Activated naive CD4-positive, alpha-beta T cell treated with anti-CD3 and anti-CD28 coated beads for 36 hours (primary cell): Measurements from ENCODE around the gene ZNF407. TPM values are rescaled to one million over a fixed set of nuclear protein-coding genes. Genes with fewer than 3 reads are reported as not detected.

Experiments
- CTCF ChIA-PET: fragments of 350-600 bp; sonication (Branson Sonifier 250); formaldehyde crosslinking; loops from one replicate; lab custom pipeline; 2021; ENCODE audit warnings: antibody characterized with exemption; lab: Charles Lee
- DNase-seq: peaks from one replicate; pipeline ENCODE4 v3.0.0-alpha.2; 2020
- H3K27ac Mint-ChIP-seq: one replicate; pipeline ENCODE4 v1.8.0; 2021; ENCODE audit warnings: mild to moderate bottlenecking, mixed read lengths
- H3K27me3 Mint-ChIP-seq: one replicate; pipeline ENCODE4 v1.8.0; 2021; ENCODE audit warnings: low read depth, mixed read lengths
- H3K36me3 Mint-ChIP-seq: one replicate; pipeline ENCODE4 v1.8.0; 2021; ENCODE audit warnings: low read depth, mixed read lengths
- H3K4me1 Mint-ChIP-seq: one replicate; pipeline ENCODE4 v1.8.0; 2021; ENCODE audit warnings: low read depth, mixed read lengths
- H3K4me3 Mint-ChIP-seq: one replicate; pipeline ENCODE4 v1.8.0; 2021; ENCODE audit warnings: mild to moderate bottlenecking, moderate library complexity, mixed read lengths
- H3K9me3 Mint-ChIP-seq: one replicate; pipeline ENCODE4 v1.8.0; 2021; ENCODE audit warnings: mixed read lengths
- intact Hi-C: fragments of 100-400 bp; cut with micrococcal nuclease; formaldehyde crosslinking; loops from one replicate; pipeline ENCODE4 v1.15.1; 2023
- total RNA-seq, 2 experiments: library from RNA; stranded (reverse); gene quantifications; one replicate each; pipeline ENCODE4 v1.2.3, GENCODE V29; 2021

The ZNF407 gene
- total RNA-seq, 2 experiments from 2014 or later = 9.8 to 9.9 TPM

DNA sequence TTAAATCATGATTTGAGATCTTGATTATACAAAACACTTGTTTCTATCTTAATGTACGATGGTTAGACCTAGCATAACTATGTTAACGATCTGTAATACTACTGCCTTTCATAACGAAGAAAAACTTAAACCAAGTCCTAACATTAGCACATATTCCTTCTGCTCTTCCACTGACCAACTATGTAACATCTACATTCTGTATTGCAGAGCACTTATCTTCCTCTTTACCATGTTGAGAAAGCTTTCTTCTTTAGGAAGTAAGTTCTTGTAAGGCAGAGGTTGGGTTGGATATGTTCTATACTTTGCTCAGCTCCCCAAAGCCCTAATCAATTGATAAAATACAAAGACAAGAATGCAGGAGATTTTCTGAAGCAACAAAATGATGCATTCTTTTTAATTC lies 7.9 kb upstream of the ZNF407 start:
- intact Hi-C loops = no loop called here
- H3K27ac Mint-ChIP-seq = no peak overlapping the region
- CTCF ChIA-PET = interaction anchor here (0.6 kb wide), 1 partner anchor 72 kb away, joined by 3 read pairs; no protein-coding TSS in a partner anchor
- H3K36me3 Mint-ChIP-seq = peaks cover 15% of the 10 kb centered on the region
- no peak overlapping the region for H3K4me3 Mint-ChIP-seq
- H3K9me3 Mint-ChIP-seq = peaks cover 15% of the 10 kb centered on the region
- H3K27me3 Mint-ChIP-seq = peaks cover 4% of the 10 kb centered on the region
- H3K4me1 Mint-ChIP-seq = peaks cover 8% of the 10 kb centered on the region
- no peak for DNase-seq

DNA sequence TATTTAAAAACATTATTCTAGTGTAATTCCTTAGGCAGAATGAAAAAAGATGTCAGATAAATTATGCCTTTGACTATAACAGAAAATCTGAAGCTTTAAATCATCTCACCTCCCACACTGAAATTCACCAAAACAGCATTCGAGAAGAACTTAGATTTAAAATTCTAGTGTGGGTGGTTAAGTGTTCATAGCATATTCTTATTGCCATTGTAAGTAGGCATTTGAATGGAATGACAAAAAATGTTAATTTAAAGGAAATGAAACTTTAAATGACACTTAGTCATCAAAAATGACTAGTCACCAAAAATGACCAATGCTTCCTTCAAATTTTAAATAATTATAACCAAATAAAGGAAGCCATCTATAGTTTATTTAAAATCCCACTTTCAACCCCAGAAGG lies 7.0 kb upstream of the ZNF407 start:
- intact Hi-C loops = no loop called here
- DNase-seq = no peak
- H3K4me3 Mint-ChIP-seq = no peak overlapping the region
- H3K9me3 Mint-ChIP-seq = peaks cover 15% of the 10 kb centered on the region
- H3K36me3 Mint-ChIP-seq = peaks cover 24% of the 10 kb centered on the region
- H3K4me1 Mint-ChIP-seq = peaks cover 17% of the 10 kb centered on the region
- CTCF ChIA-PET = interaction anchor here (0.6 kb wide), 1 partner anchor 71 kb away, joined by 3 read pairs; no protein-coding TSS in a partner anchor
- H3K27ac Mint-ChIP-seq = no peak overlapping the region
- peaks cover 4% of the 10 kb centered on the region for H3K27me3 Mint-ChIP-seq

DNA sequence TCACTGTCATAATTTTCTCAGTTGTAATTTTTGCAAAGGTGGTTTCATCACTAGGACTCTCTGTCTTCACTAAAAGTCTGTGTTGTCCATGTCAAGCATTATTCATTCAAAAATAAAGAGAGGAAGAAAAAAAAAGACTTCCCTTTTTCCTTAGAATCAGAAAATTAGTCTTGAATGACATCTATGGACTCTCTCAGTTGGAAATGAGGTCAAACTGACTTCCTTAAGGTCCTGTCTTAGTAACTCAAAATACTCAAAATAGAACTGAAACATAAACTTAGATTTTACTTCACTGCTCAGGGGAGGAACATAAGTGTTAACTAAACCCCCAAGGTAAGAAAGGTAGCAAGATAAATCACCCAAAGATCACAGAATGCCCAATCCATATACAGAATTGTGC lies 2.2 kb upstream of the ZNF407 start:
- peaks cover 15% of the 10 kb centered on the region for H3K9me3 Mint-ChIP-seq
- no peaks in the 10 kb centered on the region for H3K27me3 Mint-ChIP-seq
- no peak for DNase-seq
- H3K4me3 Mint-ChIP-seq = peak overlapping the region; percentile 44
- CTCF ChIA-PET = interaction anchor here (0.7 to 1.2 kb wide), 4 partner anchors 40 to 355 kb away, joined by 3 to 5 read pairs (median 4); no protein-coding TSS in a partner anchor
- peak overlapping the region; percentile 65 for H3K27ac Mint-ChIP-seq
- peaks cover 33% of the 10 kb centered on the region for H3K4me1 Mint-ChIP-seq
- peaks cover 32% of the 10 kb centered on the region for H3K36me3 Mint-ChIP-seq
- intact Hi-C loops = loop anchor here (5.0 kb wide), 4 partner anchors 223 to 1897 kb away; no protein-coding TSS in a partner anchor

DNA sequence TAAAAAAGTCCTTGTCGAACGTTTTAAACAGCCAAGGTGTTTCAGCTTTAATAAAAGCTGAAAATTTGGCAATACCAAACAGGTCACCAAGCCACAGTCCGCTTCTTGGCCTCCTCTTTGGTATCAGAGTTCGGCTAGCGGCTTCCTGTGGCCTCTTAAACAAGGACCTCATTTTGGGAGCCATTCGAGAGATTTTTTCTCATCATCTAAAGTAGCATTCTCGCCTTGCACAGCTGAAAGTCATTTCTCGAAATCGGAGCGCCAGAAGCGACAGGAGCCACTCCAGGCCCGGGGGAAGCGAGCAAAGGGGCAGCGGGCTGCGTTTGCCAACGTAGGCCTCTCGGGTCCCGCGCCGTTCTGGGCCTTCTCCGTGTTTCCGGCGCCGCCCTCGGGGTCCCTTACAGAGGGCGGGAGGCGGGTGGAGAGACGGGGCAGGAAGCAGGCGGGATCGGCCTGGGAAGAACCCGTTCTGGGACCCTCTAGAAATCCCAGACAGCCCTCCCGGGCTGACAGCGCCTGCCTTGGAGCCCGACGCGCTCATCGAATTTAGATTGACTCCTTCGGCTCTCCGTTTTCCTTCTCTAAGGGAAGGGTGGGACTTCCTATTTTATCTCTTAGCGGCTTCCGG lies 522 bp upstream of the ZNF407 start:
- CTCF ChIA-PET = interaction anchor here (0.6 kb wide), 1 partner anchor 25 kb away, joined by 4 read pairs; no protein-coding TSS in a partner anchor
- H3K9me3 Mint-ChIP-seq = peaks cover 11% of the 10 kb centered on the region
- intact Hi-C loops = loop anchor here (1.0 to 5.0 kb wide), 8 partner anchors 101 to 1895 kb away; partner anchors contain the start of genes CNDP2 and TSHZ1
- H3K4me1 Mint-ChIP-seq = peaks cover 38% of the 10 kb centered on the region
- peaks cover 38% of the 10 kb centered on the region for H3K36me3 Mint-ChIP-seq
- peak overlapping the region; percentile 98 for H3K27ac Mint-ChIP-seq
- H3K27me3 Mint-ChIP-seq = no peaks in the 10 kb centered on the region
- peak; percentile 71 for DNase-seq
- peak overlapping the region; percentile 86 for H3K4me3 Mint-ChIP-seq

DNA sequence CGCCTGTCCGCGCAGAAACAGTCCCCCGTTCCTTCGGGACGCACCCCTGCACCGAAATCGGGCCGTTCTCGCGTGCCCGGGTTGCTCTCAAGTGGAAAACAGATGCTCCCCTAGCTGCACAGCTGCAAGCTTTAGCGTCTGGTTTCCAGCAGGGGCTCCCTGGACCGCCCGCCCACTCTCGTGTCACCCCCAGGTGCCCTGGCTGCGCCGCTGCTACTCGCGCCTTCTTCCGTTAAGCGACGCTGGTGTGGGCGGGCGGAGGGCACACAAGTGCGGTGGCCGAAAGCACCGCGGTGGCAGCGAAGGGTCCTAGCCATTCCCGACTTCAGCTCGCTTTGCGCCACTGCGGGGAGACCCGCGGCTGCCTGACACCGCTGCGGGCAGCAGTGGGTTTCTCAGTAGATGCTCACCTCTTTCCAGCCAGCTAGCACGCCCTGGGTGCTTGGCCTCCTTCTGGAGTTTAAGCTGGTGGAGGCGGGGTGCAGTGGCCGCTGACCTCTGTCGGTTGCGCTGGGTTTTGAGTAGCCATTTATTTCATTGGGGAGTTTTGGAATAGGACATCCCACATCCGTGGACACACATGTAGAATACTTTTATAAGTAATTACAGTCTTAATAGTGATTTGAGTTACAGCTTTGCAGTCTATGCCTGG lies 806 bp downstream of the ZNF407 start:
- H3K4me1 Mint-ChIP-seq = peaks cover 38% of the 10 kb centered on the region
- no peaks in the 10 kb centered on the region for H3K27me3 Mint-ChIP-seq
- peak; percentile 71 for DNase-seq
- peaks cover 34% of the 10 kb centered on the region for H3K36me3 Mint-ChIP-seq
- peak overlapping the region; percentile 86 for H3K4me3 Mint-ChIP-seq
- peak overlapping the region; percentile 98 for H3K27ac Mint-ChIP-seq
- peaks cover 4% of the 10 kb centered on the region for H3K9me3 Mint-ChIP-seq
- CTCF ChIA-PET = interaction anchor here (0.9 kb wide), 1 partner anchor 619 kb away, joined by 3 read pairs; no protein-coding TSS in a partner anchor
- intact Hi-C loops = loop anchor here (1.0 to 5.0 kb wide), 6 partner anchors 33 to 1894 kb away; partner anchors contain the start of gene TIMM21

DNA sequence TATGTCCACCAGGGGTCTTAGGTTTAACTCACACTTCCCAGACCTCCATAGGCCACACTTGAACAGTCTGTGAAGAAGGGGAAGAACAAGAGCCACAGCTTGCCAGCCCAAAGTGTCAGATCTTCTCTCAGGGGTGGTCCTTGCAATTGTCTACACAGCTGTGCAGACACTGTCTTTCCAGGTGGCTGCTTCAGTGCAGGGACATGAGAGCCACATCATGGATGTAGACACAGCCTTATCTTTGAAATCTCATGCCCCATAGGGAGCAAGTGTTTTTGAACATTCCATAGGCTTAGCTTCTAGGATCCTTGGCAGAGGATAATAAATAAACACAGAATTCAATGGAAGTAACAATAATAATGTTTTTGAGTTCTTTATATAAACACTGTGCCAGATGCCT lies 6.7 kb downstream of the ZNF407 start:
- H3K27ac Mint-ChIP-seq = no peak overlapping the region
- H3K9me3 Mint-ChIP-seq = no peaks in the 10 kb centered on the region
- intact Hi-C loops = no loop called here
- H3K4me3 Mint-ChIP-seq = no peak overlapping the region
- peaks cover 6% of the 10 kb centered on the region for H3K36me3 Mint-ChIP-seq
- CTCF ChIA-PET = interaction anchor here (0.5 to 0.9 kb wide), 2 partner anchors 18 to 48 kb away, joined by 3 to 4 read pairs; no protein-coding TSS in a partner anchor
- no peak for DNase-seq
- no peaks in the 10 kb centered on the region for H3K27me3 Mint-ChIP-seq
- peaks cover 19% of the 10 kb centered on the region for H3K4me1 Mint-ChIP-seq

DNA sequence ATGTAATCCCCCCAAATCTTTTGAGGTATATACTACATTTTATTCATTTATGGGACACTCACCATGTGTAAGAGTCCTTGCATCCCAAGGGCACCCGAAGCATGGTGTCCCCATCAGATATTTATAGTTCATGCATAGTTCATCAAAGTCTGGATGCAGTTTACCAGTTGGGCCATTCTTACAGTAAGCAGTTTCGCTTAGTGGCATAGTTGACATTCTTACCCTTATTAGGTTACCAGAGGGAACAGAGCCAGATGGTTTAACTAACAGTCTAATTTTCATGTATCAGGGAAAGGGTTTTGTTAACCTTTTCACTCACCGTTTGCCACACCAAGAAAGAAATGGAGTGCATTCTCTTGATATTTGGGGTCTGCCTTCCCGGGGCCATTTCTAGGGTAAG lies 7.1 kb downstream of the ZNF407 start:
- peaks cover 6% of the 10 kb centered on the region for H3K36me3 Mint-ChIP-seq
- no peak overlapping the region for H3K4me3 Mint-ChIP-seq
- no peak overlapping the region for H3K27ac Mint-ChIP-seq
- intact Hi-C loops = no loop called here
- DNase-seq = no peak
- no peaks in the 10 kb centered on the region for H3K9me3 Mint-ChIP-seq
- CTCF ChIA-PET = interaction anchor here (0.5 kb wide), 1 partner anchor 19 kb away, joined by 4 read pairs; no protein-coding TSS in a partner anchor
- H3K27me3 Mint-ChIP-seq = no peaks in the 10 kb centered on the region
- peaks cover 17% of the 10 kb centered on the region for H3K4me1 Mint-ChIP-seq

DNA sequence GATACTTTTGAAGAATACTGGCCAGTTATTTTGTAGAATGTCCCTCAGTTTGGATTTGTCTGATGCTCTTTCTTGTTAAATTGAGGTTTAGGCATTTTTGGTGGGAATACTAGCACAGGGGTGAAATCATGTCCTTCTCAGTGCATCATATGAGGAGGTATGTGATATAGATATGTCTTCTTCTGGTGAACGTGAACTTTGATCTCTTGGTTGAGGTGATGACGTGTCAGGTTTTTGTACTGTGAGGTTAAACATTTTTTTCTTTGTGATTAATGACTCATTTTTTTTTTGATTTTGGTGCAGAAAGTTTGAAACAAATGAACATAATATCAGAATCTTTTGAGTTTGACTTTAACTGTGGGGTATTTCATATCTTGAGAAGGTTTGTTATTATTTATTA lies 11.0 kb downstream of the ZNF407 start:
- Mint-ChIP-seq H3K4me3 (no peak overlapping the region), H3K9me3 (no peaks in the 10 kb centered on the region), H3K27me3 (no peaks in the 10 kb centered on the region), H3K36me3 (no peaks in the 10 kb centered on the region), H3K4me1 (peaks cover 36% of the 10 kb centered on the region), H3K27ac (no peak overlapping the region)
- CTCF ChIA-PET = no interaction called here
- intact Hi-C loops = no loop called here
- no peak for DNase-seq

DNA sequence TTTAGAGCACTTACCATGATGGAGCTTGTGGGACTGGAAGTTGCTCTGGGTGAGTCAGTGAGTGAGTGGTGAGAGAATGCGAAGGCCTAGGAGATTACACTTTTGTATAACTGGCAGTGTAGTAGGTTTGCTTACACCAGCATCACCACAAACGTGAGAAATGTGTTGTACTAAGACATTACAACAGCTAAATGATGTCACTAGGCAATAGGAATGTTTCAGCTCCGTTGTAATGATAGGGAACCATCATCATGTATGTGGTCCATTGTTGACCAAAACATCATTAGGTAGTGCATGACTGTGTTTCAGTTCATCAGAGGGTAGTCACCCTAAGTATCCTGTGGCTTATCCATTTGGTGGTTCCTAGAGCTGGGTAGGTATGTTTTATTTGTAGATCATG lies 11.9 kb downstream of the ZNF407 start:
- Mint-ChIP-seq H3K4me1 (peaks cover 34% of the 10 kb centered on the region), H3K36me3 (peaks cover 1% of the 10 kb centered on the region), H3K4me3 (no peak overlapping the region), H3K27ac (no peak overlapping the region), H3K27me3 (no peaks in the 10 kb centered on the region), H3K9me3 (peaks cover 3% of the 10 kb centered on the region)
- CTCF ChIA-PET = interaction anchor here (0.7 kb wide), 1 partner anchor 21 kb away, joined by 3 read pairs; no protein-coding TSS in a partner anchor
- DNase-seq = no peak
- intact Hi-C loops = no loop called here

DNA sequence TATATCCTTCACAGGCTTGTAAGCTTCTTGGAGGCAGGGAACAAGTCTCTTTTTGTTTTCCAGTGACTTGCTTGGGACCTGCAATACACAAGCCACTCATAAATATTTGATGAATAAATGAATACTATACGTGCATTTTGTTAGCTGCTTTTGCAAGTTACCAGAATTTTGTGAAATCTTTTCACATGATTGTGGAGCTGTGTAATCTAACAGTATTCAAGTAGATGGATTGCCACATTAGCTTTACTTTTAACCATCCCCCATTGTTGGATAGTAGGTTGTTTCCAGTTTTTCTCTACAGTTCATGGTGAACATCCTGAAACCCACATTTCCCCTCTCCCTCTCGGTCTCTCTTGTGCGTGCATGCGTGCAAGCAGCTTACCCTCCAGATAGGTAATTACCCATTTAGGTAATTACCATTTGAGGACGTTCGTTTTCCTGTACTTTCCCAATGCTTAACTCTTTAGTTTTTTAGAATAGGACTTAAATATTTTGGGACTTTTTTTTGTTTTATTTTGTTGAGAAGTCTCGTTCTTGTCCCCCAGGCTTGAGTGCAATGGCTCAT lies 12.5 kb downstream of the ZNF407 start:
- intact Hi-C loops = no loop called here
- H3K9me3 Mint-ChIP-seq = peaks cover 3% of the 10 kb centered on the region
- no peaks in the 10 kb centered on the region for H3K27me3 Mint-ChIP-seq
- H3K4me1 Mint-ChIP-seq = peaks cover 34% of the 10 kb centered on the region
- DNase-seq = no peak
- no peak overlapping the region for H3K4me3 Mint-ChIP-seq
- H3K27ac Mint-ChIP-seq = no peak overlapping the region
- peaks cover 3% of the 10 kb centered on the region for H3K36me3 Mint-ChIP-seq
- CTCF ChIA-PET = no interaction called here

DNA sequence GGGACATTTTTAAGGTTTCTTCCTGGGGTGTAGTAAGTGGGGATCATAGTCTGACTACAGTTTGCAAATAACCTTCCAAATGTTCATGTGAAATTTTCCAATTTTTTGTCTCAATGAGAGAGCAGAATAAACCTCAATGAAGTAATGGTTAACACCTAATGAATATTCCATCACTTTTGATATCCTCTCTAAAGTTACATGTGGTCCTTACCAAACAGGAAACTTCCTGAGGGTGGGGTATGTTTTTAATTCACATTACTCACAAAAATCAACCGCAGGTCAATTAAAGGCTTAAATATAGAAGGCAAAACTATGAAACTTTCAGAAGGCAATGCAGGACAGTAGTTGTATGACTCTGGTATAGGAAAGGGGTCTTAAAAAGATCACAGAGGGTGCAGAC lies 13.2 kb downstream of the ZNF407 start:
- CTCF ChIA-PET = no interaction called here
- peaks cover 3% of the 10 kb centered on the region for H3K9me3 Mint-ChIP-seq

DNA sequence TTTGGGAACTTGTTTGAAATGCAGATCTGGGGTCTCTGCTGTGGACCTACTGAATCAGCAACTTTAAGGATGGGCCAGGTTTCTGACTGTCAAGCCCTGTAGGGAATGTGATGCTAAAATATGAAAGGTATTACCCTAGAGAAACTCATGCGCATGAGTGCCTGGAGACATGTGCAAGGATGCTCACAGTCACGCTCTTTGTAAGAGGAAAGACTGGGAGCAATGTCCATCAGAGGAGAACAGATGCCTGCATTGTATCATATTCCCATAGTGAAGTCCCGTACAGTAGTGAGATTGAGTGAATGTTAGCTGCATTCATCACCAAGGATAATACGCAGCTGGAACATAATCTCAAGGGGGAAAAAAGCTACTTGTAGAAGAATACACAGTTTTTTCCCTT lies 14.1 kb downstream of the ZNF407 start:
- Mint-ChIP-seq H3K4me3 (no peak overlapping the region), H3K4me1 (peaks cover 34% of the 10 kb centered on the region), H3K27ac (no peak overlapping the region), H3K9me3 (peaks cover 3% of the 10 kb centered on the region), H3K27me3 (no peaks in the 10 kb centered on the region), H3K36me3 (peaks cover 3% of the 10 kb centered on the region)
- DNase-seq = no peak
- CTCF ChIA-PET = interaction anchor here (0.9 kb wide), 1 partner anchor 8 kb away, joined by 3 read pairs; no protein-coding TSS in a partner anchor
- intact Hi-C loops = no loop called here

More for the DNA sequence above, 13.2 kb downstream of the ZNF407 start:
- intact Hi-C loops = no loop called here
- peaks cover 3% of the 10 kb centered on the region for H3K36me3 Mint-ChIP-seq
- no peaks in the 10 kb centered on the region for H3K27me3 Mint-ChIP-seq
- no peak overlapping the region for H3K4me3 Mint-ChIP-seq
- no peak overlapping the region for H3K27ac Mint-ChIP-seq
- peaks cover 34% of the 10 kb centered on the region for H3K4me1 Mint-ChIP-seq
- no peak for DNase-seq
